ENCODE data around the gene HSPA1B. TPM values are rescaled to one million over a fixed set of nuclear protein-coding genes. Genes with fewer than 3 reads are reported as not detected.

The HSPA1B gene
- total and polyA plus RNA-seq, 2 of the 4 experiments (the other 2 are of a cell fraction) = 61.1 to 93.6 TPM

DNA sequence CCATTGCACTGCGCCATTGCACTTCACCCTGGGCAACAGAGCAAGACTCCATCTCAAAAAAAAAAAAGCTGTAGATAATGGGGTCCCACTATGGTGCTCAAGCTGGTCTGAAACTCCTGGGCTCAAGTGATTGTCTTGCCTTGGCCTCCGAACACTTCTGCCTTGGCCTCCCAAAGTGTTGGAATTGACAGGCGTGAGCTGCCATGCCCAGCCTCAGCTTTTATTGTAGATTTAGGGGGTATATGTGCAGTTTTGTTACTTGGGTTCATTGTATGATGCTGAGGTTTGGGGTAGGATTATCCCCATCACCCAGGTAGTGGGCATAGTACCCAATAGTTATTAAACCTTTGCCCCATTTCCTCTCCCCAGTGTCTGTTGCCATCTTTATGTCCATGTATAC lies 11.4 kb downstream of the HSPA1B start:
- H2AK5ac ChIP-seq (ENCODE audit: low read depth, low read length) = no peak overlapping the region
- POLR2A ChIA-PET (ENCODE audit: unreplicated experiment) = interaction anchor here (0.6 to 0.9 kb wide), 2 partner anchors 24 to 216 kb away, joined by 3 to 4 read pairs; partner anchors contain the start of gene NEU1
- H3K4ac ChIP-seq (ENCODE audit: low read depth, low read length) = no peak overlapping the region
- WGBS, 2 experiments (ENCODE audit: extremely low coverage in 2 of 2, insufficient read length in 1 of 2) = 100% methylated on average over 1 of the region's 3 CpGs; no CpG with 5 or more reads in 1 of the 2 experiments
- H2BK5ac ChIP-seq (ENCODE audit: low read depth, low read length, poor library complexity, severe bottlenecking) = no peak overlapping the region
- no peak overlapping the region for H2AK9ac ChIP-seq (replicated peaks; ENCODE audit: low read depth, low read length, poor library complexity)
- CTCF ChIA-PET = no interaction called here
- no peak overlapping the region for H3K18ac ChIP-seq (ENCODE audit: low read depth, low read length)
- DNase-seq (no peak), ATAC-seq (ENCODE audit: low read depth) (no peak)
- no peak overlapping the region for H3K14ac ChIP-seq (replicated peaks; ENCODE audit: low read depth, low read length)
- H3K9me1 ChIP-seq (ENCODE audit: insufficient read depth, low read length) = peaks cover 7% of the 10 kb centered on the region
- dilution Hi-C loops (cut with HindIII; ENCODE audit: low sequenced_read_pairs, unreplicated experiment) (no loop called here), in situ Hi-C loops (cut with MboI; ENCODE audit: low sequenced_read_pairs) (loop anchor here (10.0 kb wide), 2 partner anchors 154 to 294 kb away; partner anchors contain the start of genes ATP6V1G2, DDX39B, LY6G5C and NFKBIL1), intact Hi-C loops (cut with micrococcal nuclease) (no loop called here)
- peaks cover 22 to 43% of the 10 kb centered on the region in 2 experiments; a peak in 3 of 4 replicates for H3K79me1 ChIP-seq (ENCODE audit: low read depth in 1 of 2, low read length in 2 of 2)
- BruUV-seq (replicated peaks) = no TSS peak
- H2BK20ac ChIP-seq (ENCODE audit: low read depth, low read length) = no peak overlapping the region
- H2BK120ac ChIP-seq (ENCODE audit: low read depth, low read length) = no peak overlapping the region
- TF ChIP-seq RAD21 (IDR thresholded peaks at IDR 0.05; ENCODE audit: low read length) (no peak), CHD1 (IDR thresholded peaks at IDR 0.05; ENCODE audit: low read depth, low read length) (no peak), FOS (IDR thresholded peaks at IDR 0.05; ENCODE audit: low read depth, low read length) (no peak), MAZ (IDR thresholded peaks at IDR 0.05; ENCODE audit: borderline replicate concordance, low read depth, low read length) (no peak), MAFK (IDR thresholded peaks at IDR 0.05; ENCODE audit: low read depth, low read length) (no peak), POLR2A (IDR thresholded peaks at IDR 0.05; ENCODE audit: low read depth, low read length) (no peak), RCOR1 (IDR thresholded peaks at IDR 0.05; ENCODE audit: insufficient replicate concordance, low read length) (no peak), CEBPB (IDR thresholded peaks at IDR 0.05; ENCODE audit: low read depth, low read length) (no peak), BHLHE40 (IDR thresholded peaks at IDR 0.05; ENCODE audit: low read depth, low read length) (no peak), RFX5 (IDR thresholded peaks at IDR 0.05; ENCODE audit: low read depth, low read length) (no peak), MXI1 (IDR thresholded peaks at IDR 0.05; ENCODE audit: borderline replicate concordance, low read depth, low read length) (no peak), SMC3 (IDR thresholded peaks at IDR 0.05; ENCODE audit: low read depth, low read length) (no peak), NFE2L2 (IDR thresholded peaks at IDR 0.05; ENCODE audit: low read depth, low read length) (no peak)
- TF ChIP-seq, protein P1, sequence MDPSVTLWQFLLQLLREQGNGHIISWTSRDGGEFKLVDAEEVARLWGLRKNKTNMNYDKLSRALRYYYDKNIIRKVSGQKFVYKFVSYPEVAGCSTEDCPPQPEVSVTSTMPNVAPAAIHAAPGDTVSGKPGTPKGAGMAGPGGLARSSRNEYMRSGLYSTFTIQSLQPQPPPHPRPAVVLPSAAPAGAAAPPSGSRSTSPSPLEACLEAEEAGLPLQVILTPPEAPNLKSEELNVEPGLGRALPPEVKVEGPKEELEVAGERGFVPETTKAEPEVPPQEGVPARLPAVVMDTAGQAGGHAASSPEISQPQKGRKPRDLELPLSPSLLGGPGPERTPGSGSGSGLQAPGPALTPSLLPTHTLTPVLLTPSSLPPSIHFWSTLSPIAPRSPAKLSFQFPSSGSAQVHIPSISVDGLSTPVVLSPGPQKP (IDR thresholded peaks at IDR 0.05; ENCODE audit: borderline replicate concordance, low read depth, low read length) = no peak
- TF ChIP-seq, protein P2, sequence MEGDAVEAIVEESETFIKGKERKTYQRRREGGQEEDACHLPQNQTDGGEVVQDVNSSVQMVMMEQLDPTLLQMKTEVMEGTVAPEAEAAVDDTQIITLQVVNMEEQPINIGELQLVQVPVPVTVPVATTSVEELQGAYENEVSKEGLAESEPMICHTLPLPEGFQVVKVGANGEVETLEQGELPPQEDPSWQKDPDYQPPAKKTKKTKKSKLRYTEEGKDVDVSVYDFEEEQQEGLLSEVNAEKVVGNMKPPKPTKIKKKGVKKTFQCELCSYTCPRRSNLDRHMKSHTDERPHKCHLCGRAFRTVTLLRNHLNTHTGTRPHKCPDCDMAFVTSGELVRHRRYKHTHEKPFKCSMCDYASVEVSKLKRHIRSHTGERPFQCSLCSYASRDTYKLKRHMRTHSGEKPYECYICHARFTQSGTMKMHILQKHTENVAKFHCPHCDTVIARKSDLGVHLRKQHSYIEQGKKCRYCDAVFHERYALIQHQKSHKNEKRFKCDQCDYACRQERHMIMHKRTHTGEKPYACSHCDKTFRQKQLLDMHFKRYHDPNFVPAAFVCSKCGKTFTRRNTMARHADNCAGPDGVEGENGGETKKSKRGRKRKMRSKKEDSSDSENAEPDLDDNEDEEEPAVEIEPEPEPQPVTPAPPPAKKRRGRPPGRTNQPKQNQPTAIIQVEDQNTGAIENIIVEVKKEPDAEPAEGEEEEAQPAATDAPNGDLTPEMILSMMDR (conservative IDR thresholded peaks at IDR 0.05; ENCODE audit: low read depth, low read length) = no peak
- TF ChIP-seq, protein P3, sequence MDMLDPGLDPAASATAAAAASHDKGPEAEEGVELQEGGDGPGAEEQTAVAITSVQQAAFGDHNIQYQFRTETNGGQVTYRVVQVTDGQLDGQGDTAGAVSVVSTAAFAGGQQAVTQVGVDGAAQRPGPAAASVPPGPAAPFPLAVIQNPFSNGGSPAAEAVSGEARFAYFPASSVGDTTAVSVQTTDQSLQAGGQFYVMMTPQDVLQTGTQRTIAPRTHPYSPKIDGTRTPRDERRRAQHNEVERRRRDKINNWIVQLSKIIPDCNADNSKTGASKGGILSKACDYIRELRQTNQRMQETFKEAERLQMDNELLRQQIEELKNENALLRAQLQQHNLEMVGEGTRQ (IDR thresholded peaks at IDR 0.05; ENCODE audit: low read depth, low read length) = no peak
- H3K9ac ChIP-seq (ENCODE audit: low read depth, low read length) = no peak overlapping the region
- H4K8ac ChIP-seq (ENCODE audit: low read depth in 2 of 2, low read length in 2 of 2) = no peak overlapping the region
- no peak overlapping the region for H3K4me2 ChIP-seq (ENCODE audit: low read depth, low read length)
- no peaks in the 10 kb centered on the region for H3K27me3 ChIP-seq (ENCODE audit: control insufficient read depth, insufficient read depth, low read length)
- H2AFZ ChIP-seq (replicated peaks; ENCODE audit: low read length, poor library complexity) = no peak overlapping the region
- no peak overlapping the region for H3K56ac ChIP-seq (ENCODE audit: extremely low read depth, insufficient read depth, low read length)
- no peak overlapping the region for H2BK15ac ChIP-seq (ENCODE audit: low read depth, low read length)
- peaks cover 55% of the 10 kb centered on the region for H4K20me1 ChIP-seq (ENCODE audit: insufficient read depth, low read length)
- H3K36me3 ChIP-seq (ENCODE audit: control insufficient read depth, insufficient read depth, low read length) = peaks cover 43% of the 10 kb centered on the region
- no peak overlapping the region for H3K27ac ChIP-seq (ENCODE audit: insufficient read depth, low read length)
- no peaks in the 10 kb centered on the region for H3K9me3 ChIP-seq (ENCODE audit: control insufficient read depth, insufficient read depth, low read length)
- H4K91ac ChIP-seq (ENCODE audit: insufficient read depth, low read depth, low read length) = no peak overlapping the region
- no peak overlapping the region for H3K23ac ChIP-seq (ENCODE audit: low read depth, low read length)
- H3K4me1 ChIP-seq (ENCODE audit: control insufficient read depth, insufficient read depth, low read length) = peaks cover 11% of the 10 kb centered on the region
- H4K5ac ChIP-seq (ENCODE audit: low read depth, low read length) = no peak overlapping the region
- no peak overlapping the region for H3K4me3 ChIP-seq (ENCODE audit: insufficient read depth, low read depth, low read length)

Data from IMR-90 (cell line).